CD4-positive, alpha-beta T cell treated with Interleukin-21 for 1 hour (primary cell): ENCODE data around the gene YLPM1.

Experiments
- DNase-seq: peaks from one replicate; pipeline ENCODE4 v3.0.0-alpha.2; 2020

Gene YLPM1

DNA sequence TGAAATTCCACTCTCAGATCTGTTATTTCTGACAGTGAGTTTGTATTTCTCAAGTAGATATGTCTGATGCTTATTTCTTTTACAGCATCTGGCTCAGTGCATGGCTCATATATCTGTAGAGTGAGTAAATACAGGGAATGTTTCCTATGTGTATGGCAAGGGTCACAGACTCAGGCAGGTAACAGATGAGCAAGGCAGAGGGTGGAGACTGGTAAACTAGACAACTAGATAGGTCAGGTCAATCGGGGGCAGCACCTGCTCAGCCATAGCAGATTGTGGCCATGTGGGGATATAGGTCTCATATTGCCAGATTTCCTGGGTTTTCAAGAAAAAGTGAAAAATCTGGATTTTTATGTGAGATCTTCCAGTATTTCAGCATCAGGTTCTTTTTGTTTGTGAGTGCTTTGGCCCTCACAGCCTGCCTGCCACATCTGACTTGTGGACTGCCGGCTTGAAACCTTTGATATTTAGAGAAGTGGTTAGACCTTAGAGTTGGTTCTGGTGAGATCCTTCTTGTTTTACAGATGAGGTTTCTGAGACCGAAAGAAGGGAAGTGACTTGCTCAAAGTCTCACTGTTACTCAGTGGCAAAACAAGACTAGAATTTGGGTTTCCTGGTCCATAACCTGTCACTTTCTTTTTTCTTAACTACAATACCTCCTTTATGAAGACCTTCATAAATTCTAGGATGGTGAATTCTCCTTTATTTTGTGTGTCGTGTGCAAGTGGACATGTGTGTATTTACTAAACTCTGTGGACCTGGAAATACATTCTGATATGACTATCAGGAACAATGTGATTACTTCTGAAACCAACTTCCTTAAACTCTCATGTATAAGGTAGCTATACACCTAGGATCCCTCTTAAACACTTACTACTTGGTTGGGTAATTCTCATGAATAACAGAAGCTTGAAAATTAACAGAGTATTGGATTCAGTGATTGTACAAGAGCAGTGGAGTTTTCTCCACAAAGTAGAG is 78.4 kb downstream of the YLPM1 start:
- peak; percentile 52 for DNase-seq

DNA sequence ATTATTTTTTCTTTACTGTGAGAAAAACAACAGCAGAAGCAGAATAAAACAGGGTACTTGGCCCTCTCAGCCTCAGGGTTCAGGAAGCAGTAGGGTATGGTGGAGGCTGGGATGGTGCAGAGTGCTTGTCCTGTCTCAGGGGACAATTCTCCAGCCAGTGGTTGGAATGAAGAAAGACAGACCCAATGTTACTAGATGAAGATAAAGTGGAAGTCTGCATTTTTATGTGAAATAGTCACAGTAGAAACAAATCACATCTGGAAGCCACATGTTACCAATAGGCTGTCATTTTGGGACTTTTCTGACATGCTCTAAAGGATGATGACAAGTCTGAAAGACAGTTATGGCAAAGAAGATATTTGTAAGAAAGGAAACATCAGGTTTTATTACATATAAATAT is 80.5 kb downstream of the YLPM1 start:
- no peak for DNase-seq

DNA sequence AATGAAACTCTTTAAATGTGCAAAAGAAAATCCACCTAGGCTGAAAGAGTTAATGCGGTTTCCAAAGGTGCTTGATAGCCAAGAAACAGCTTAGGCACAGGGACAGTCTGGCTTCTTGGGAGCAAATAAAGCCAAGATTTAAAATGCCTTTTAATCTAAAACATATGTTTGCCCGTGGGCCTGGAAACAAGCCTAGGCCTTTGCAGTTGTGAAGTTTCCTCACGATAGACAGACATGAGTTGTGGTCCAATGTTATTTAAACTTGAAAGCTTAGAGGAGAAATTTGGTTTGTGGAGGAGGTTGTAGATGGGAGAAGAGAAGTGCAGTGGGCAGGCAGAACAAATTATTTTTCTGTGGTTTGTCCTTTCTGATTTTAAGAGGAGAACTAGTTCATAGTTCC is 83.1 kb downstream of the YLPM1 start:
- no peak for DNase-seq

DNA sequence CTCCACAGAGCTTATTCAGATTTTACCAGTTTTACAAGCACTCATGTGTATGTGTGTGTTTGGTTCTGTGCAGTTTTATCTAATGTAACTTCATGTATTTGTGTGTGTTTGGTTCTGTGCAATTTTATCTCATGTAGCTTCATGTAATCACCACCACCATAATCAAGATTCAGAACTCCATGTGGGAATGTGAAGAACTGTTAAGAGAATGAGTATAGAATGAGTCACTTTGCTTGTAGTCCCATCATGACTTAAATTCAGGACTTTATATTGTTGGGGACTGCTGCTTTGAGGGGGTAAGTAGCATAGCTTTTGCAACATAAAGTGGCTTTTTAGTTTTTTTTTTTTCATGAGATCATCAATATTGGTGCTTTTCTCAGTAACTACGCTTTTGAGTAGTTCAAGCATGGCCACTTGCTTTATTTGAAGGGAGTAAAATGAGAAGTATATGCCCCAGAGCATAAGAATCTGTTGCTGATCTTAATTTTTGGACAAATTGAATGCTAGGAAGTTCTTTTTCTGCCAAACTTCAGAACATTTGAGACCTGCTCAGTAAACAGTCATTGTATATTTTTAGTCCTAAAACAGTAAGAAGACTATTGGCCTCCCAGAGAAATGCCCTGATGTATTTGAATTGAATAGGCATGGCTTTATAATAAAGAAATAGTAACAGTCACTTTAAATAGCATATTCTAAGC is 84.0 kb downstream of the YLPM1 start:
- DNase-seq = no peak

DNA sequence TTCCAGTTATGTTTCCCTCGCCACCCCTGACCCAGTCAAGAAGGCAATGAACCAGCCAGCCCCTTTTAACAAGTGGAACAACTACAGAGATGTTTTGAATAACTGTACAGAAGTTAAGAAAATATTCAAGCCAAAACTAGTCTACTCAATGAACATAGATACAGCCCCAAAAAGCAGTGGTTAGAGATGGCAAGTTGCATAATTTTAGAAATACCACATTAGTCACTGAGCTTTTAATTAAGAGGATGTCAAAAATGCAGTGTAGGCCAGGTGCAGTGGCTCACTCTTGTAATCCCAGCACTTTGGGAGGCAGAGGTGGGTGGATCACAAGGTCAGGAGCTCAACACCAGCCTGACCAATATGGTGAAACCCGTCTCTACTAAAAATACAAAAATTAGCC is 85.7 kb downstream of the YLPM1 start:
- DNase-seq = no peak

DNA sequence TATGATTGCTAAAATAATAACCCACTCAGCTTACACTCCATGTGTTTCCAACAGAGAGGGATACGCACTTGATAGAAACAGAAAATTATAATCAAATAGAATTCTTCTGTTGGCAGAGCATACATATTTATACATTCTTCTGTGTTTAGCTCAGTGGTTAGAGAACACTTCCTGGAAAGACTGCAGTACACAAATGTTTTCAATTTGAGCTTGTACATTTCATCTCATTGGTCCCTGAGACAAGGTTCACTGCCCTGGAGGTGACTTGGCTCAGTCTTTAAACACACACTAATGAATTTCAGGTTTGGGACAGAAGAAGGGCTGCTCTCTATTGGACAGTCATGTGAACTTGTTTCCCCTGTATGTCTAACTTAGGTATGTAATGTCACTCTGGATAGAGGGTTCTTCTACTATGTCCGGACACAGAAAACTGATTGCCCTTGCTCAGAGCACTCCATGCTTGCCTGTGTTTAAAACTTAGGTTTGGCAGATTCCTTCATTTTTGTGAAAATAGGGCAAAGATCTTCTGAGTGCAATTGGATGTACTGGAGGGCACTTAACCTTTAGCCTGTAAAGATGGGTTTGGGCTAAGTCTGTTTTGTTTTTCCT is 89.9 kb downstream of the YLPM1 start:
- DNase-seq = no peak

DNA sequence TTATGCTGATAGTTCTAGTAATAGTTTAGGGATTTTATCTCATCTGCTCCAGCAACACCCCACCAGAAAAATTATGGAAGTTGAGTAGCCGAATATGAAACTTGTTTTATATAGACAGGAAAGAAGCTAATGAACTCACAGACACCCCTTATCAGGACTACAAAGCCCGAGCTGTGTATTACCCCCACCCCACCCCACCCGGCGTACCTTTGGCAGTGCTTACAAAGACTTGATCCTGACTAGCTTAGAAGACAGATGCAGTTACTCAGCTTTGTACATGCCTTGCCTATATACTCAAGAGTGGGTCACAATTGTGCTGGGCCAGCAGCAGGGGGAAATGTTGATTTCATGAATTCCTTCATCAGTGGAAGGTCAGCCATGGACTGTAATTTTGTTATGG is 90.5 kb downstream of the YLPM1 start:
- no peak for DNase-seq

DNA sequence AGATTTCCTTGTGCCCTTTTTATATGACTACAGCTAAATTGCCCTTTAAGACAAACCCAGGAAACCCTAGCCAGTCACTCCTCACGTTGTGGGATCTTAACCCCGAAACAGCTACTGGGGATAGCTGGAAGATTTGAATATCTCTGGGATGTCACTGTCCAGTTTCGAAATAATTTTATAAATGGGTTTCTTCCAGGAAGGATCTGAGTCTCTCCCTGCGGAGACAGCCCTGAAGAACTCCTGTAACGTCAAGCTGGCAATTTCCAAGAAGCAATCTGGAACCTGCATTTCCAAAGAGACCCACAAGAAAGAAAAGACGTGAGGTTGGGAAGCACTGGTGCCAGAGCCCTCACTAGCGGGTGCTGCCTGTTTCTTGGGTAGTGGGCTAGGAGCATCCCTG is 91.9 kb downstream of the YLPM1 start:
- no peak for DNase-seq

DNA sequence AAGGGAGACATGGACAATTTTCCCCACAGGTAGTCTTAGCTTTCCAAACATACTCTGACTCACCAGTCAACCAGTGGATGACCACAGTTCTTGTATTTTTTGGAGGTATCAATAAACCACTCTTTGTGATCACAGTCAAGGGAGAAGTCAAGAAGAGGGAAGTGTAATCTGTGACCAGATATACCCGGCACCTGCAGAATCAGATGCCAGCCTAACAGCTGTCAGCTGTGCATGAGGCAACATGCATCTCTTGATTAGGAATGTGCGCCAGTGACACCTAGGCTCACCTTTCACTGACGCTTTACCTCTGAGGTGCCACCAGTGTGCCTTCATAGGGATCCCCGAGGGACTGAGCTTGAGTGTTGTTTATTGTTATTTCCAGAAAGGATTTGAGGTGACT is 92.8 kb downstream of the YLPM1 start:
- no peak for DNase-seq

DNA sequence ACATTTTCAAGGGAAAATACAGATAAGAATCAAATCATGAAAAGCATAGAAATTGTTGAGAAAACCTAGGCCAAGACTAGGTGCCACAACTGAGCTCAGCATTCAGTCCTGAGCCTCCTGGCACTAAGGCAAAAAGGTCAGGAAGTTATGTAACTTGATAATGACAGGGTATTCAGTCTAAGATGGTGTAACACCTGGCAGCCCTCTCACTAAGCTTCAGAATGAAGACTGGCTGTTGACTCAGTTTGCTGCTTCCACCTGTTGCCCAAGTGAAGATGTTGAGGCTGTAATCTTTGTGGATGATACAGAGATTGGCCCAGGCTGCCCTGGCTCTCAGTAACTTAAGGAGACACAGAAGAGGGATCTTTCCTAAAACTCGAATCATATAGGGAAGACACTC is 93.2 kb downstream of the YLPM1 start:
- DNase-seq = no peak

DNA sequence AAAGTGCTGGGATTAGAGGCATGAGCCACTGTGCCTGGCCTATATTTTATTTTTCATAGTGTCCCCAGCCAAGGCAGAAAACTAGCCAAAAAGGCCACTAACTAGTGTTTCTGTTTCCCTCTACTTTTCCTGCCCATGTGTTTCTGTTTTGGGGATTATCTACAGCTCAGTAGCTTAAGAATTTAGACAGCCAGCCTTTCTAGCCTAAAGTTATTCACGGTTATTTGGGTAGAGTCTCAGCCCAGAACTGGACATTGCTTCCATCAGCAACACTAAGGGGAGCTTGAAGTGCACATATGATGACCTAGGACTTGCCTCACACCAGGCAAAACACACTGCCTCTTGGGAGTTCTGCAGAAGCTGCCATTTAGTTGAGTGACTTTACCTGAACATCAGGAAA is 94.9 kb downstream of the YLPM1 start:
- DNase-seq = no peak

DNA sequence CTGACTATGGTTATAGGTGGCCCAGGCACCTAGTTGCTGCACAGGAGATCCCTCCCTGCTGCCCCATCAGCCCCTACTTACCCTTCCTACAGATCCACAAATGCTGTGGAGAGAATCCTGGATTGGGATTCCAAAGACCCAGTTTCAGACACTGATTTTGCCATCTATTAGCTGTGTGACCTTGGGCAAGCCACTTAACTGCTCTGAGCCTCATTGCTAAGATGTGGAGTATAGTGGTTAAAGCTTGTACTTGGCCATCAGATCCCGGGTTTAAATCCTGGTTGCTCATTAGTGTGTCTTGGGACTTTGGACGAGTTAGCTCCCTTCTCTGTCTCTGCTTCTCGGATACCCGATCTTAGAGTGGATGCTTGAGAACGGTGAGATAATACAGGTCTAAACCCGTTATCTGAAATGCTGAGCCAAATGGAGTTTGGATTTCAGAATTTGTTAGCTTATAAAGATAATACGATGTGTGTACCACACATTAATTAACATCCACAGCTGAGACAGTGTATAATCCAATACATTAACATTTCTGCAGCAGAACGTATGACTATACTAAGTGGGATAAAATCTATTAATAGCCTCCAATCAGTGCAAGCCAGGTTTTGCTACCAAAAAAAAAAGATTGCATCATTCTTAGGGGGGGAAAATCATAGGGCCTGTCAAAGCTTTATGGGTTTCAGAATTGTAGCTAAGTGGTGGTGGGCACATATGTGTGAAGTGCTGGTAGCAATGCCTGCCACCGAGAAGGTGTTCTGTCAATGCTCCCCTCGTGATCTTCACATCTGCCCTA is 96.8 kb downstream of the YLPM1 start:
- no peak for DNase-seq

DNA sequence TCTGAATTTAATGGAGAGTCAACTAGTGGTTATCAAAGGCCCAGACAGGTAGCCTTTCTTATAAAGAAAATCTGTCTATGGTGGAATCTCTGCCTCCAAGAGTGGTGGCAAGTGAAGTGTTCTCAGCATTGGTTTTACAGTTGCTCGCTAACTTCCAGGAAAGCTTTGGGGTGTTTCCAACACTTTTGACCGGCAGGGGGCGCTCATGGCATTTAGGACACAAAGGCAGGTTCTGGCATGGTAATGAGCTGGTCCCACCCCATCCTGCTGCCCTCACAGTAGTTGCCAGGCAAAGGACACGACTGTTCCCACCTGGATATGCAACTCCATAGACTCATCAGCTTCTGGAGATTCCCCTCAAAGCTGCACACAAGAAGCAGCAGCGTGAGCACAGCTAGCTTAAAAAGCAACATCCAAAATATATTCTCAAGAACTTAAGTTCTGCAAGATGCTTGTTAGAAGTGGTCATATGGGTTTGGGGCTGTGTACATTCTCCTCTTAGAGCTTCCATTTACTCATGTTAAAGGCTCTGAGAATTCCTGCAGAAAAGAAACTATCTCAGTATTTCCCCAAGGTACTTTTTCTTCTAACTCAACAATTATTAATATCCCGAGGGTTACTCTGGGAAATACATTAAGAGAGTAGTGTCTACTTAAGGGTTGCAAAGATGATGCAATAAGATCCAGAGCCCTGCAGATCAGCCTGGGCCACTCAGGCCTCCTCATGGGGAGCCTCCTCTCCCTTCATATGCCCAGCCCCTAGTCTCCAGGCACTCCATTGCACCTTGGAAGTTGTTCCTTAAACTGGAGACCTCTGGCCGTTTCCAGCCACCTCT is 98.0 kb downstream of the YLPM1 start:
- peak; percentile 89 for DNase-seq

DNA sequence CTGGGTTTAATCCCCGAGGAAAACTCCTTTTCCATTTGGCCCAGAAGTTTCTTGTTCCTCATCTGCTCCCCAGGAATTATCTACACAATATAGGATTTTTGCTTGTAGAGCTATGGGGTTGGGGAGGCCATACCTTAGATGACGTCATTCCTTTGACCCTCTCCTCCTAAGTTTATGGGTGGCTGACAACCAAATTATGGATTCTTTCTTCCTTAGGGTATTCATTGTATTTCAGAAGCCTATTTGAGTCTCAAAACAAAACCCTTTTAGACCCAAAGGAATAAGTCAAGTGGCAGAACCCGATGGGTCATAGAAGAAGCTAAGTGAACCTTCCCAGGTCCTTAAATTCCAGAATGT is 98.6 kb downstream of the YLPM1 start:
- DNase-seq = no peak

DNA sequence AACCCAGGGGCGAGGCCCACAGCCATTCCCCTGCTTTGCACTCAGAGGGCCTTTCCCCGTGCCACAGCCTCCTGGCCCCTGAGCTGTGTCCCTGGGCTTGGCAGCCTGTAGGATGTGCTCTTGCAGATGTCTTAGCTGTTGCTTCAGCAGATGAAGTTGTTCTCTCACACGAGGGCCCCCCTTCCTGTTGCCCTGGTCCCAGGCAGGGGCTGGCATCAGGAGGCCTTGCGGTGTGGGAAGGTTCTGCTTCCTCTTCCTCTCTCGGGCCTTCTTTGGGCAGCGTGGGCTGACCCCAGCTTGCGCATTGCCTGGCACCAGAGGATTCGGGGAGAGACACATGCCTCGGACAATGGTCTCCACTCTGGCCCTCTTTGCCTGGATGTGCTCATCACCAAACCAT is 100.2 kb downstream of the YLPM1 start:
- no peak for DNase-seq

DNA sequence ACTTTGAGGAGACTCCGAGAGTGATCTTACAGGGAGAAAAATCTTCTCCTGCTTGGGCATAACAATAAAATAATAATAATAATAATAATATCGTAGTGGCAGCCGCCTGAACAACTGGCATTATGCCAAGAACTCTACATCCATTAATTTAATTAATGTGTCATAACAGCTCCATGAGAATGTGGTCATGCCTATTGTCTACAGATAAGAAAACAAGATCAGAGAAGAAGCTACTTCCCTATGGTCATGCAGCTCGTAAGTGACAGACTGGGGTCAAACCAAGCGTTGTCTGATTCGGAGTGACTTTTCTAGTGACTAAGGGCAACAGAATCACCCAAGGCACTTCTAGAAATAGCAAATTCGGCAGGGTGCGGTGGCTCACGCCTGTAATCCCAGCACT is 101.1 kb downstream of the YLPM1 start:
- no peak for DNase-seq

DNA sequence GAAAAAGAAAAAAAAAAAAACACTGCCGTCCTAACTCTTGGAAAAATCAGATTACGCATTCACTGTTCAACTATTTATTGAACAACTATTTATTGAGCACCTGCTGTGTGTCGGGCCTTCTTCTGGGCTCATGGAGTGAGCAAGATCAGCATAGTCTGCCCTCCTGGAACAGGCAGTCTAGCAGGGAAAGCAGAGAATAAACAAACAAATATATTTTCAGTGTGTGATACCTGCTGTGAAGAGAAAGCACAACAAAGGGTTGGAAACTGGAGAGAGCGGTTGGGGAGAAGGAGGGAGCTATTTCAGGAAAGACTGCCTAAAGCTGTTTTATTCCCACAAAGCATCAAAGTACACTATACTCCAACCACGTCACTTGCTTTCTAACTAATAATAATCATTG is 102.0 kb downstream of the YLPM1 start:
- DNase-seq = no peak

DNA sequence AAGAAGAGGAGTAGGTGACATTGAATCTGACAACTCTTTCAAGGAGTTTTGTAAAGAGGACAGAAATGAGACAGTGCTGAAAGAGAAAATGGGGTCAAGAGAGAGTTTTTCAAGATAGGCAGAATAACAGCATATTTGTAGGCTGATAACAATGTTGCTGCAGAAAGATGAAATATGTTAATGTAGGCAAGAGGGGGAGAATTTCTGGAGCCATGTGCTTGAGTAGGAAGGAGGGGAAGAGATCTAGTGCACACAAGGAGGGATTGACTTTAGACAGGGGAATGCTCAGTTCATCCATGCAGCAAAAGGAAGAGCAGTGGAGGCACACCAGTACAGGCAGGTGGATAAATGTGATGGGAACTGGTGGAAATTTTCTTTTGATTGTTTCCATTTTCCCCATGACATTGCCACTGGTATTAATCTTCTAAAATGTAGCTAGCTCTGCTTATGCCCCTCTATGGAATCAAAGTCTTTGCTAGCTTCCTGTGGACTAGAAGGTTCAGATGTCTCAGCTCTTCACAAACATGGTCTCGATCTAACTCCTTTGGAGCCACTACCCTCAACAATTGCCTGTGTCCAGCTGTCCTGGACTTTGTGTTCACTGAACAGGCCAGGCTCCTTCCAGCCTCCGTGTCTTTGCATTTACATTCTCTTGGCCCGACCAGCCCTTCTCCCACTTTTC is 103.7 kb downstream of the YLPM1 start:
- DNase-seq = no peak

DNA sequence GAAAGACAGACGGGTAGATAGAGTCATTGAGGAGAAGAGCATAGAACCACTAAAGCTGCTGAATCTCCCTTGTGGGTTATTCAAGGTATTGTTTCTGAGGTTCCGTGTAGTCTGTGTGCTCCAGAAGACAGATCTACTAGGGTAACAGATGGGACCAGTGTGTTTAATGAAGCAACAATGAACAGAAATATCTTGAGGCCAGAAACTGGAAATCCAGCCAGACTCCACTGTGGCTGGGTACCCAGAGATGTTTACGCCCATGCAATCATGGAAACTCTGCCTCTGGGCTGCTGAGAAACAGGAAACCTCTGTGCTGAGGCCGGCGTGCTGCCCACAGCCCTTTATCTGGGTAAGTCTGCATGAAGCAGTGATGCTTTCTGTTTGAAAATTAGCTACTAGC is 104.6 kb downstream of the YLPM1 start:
- peak; percentile 47 for DNase-seq

DNA sequence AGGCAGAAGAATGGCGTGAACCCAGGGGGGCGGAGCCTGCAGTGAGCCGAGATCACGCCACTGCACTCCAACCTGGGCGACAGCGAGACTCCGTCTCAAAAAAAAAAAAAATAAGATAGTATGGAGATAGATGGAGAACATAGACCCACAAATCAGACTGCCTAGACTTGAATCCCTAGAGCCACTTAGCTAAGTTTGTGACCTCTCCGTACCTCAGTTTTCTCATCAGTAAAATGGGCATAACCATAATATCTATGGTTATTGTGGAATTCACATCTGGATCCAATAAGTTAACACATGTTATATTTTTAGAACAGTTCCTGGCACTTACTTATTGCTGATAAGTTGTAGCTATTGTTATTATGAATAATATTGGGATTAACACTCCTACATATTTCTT is 105.6 kb downstream of the YLPM1 start:
- no peak for DNase-seq

DNA sequence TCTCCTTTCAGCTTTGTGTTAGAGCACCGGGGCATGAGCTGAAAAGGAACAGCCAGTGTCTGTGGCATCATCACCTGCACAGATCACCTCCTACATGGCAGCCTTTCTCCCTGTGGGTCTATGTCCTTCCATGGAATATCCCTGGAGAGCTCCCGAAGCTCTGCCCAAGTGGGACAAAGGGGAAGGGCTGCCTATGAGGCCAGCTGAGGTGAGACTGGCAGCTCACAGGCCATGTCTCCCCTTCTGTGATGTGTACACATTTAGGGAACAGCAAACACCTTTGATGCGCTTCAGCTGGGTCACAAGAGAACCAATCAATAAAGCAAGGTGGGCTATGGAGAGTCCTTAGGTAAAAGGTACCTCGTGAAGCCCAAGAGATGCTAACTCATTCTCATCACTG is 108.7 kb downstream of the YLPM1 start:
- no peak for DNase-seq

DNA sequence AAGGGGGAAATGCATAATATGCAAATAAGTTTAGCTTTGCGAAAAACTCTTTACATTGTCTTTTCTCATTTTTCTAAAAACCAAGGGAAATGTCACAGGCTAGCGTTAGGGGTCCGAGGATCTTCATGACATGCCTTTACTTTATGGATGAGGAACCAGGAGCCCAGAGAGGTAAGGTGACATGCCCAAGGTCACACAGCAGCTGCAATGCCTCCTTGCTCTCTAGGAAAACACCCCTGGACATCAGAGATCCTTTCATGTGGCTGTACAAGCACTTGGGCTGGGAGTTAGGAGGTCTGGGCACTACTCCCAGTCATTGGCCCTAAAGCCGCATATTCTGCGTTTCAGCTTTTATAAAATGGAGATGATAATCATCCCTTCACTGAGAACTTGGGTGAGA is 112.1 kb downstream of the YLPM1 start:
- no peak for DNase-seq
